GM12891 (cell line): ENCODE results near the gene KCNAB3.

Experiments used
- POLR2A ChIP-seq: IDR thresholded peaks from 2 replicates; pipeline ENCODE4 v1.6.1; 2011; ENCODE audit warnings: low read depth, low read length, control low read depth
- POLR2AphosphoS5 ChIP-seq: IDR thresholded peaks from 2 replicates; pipeline ENCODE4 v1.6.1; 2011; ENCODE audit warnings: low read depth, low read length, control low read depth
- TAF1 ChIP-seq: IDR thresholded peaks from 2 replicates; pipeline ENCODE4 v1.6.1; 2011; ENCODE audit warnings: low read depth, low read length, control low read depth

- peak; percentile 60; the same call in 1 of the 2 replicates for TF ChIP-seq POLR2AphosphoS5
- peak; percentile 54; the same call in 1 of the 2 replicates for TF ChIP-seq POLR2A
- peak; percentile 52; the same call in 1 of the 2 replicates for TF ChIP-seq TAF1
Measured at GRCh38 chr17:7922845-7923628, 6.6 kb downstream of the KCNAB3 start.
